B cell (primary cell): ENCODE measurements around the gene ACOXL. TPM values are rescaled to one million over a fixed set of nuclear protein-coding genes. Genes with fewer than 3 reads are reported as not detected.

Experiments
- ATAC-seq: fragments of 200-7000 bp; cut with Tn5 transposase; one replicate; pipeline ENCODE4 v1.10.0; 2021; ENCODE audit warnings: low read depth, mild to moderate bottlenecking, moderate number of reproducible peaks, moderate library complexity
- CTCF ChIA-PET: fragments of 350-600 bp; sonication (Branson Sonifier 250); formaldehyde crosslinking; loops from one replicate; lab custom pipeline; 2021; ENCODE audit warnings: antibody characterized with exemption, inconsistent platforms; lab: Charles Lee
- POLR2A ChIA-PET: fragments of 350-600 bp; sonication (Branson Sonifier 250); formaldehyde crosslinking; loops from one replicate; lab custom pipeline; 2021; ENCODE audit warnings: antibody characterized with exemption; lab: Charles Lee
- DNase-seq: peaks from one replicate; pipeline ENCODE4 v3.0.0; 2013
- H2AFZ ChIP-seq: 2 replicates; pipeline ENCODE4 v1.6.1; 2012; ENCODE audit warnings: mild to moderate bottlenecking, low read depth, low read length; ENCODE audit not compliant: insufficient read depth, poor library complexity, severe bottlenecking
- H3K27ac ChIP-seq, 2 donors: 1 replicate in 1 of 2; 2 replicates in 1 of 2; pipeline ENCODE4 v1.5.1; 2012 to 2013; ENCODE audit warnings: low read length in 2 of 2, mild to moderate bottlenecking in 2 of 2, moderate library complexity in 1 of 2
- H3K27me3 ChIP-seq, 4 experiments: fragments of 200-600 bp in 1 of 4; sonication (generic) in 1 of 4; replicated peaks in 1 of 4; 1 replicate in 2 of 4; 2 replicates in 2 of 4; pipeline versions ENCODE4 v1.6.1 to v1.7.0; 2013 to 2016; ENCODE audit warnings: low read length in 3 of 4, mild to moderate bottlenecking in 2 of 4, mixed read lengths in 1 of 4, moderate library complexity in 1 of 4; ENCODE audit not compliant: insufficient read depth in 4 of 4, control insufficient read depth in 3 of 4; ENCODE audit errors: control extremely low read depth in 1 of 4
- H3K36me3 ChIP-seq, 2 experiments: replicated peaks in 1 of 2; 1 replicate in 1 of 2; 2 replicates in 1 of 2; pipeline versions ENCODE4 v1.6.1 to v1.7.1; 2013; ENCODE audit warnings: low read length in 1 of 2; ENCODE audit not compliant: insufficient read depth in 2 of 2, control insufficient read depth in 1 of 2; ENCODE audit errors: control extremely low read depth in 1 of 2, extremely low read depth in 1 of 2
- H3K4me1 ChIP-seq, 2 donors: fragments of 200-600 bp in 1 of 2; sonication (generic) in 1 of 2; 1 replicate in 1 of 2; 2 replicates in 1 of 2; pipeline versions ENCODE4 v1.5.1 to v1.6.1; 2013 to 2017; ENCODE audit warnings: low read length in 2 of 2; ENCODE audit not compliant: control insufficient read depth in 2 of 2, insufficient read depth in 2 of 2
- H3K4me2 ChIP-seq: replicated peaks from 2 replicates; pipeline ENCODE3; 2012; ENCODE audit warnings: mild to moderate bottlenecking, low read depth, low read length; ENCODE audit not compliant: poor library complexity, severe bottlenecking
- H3K4me3 ChIP-seq, 5 experiments: fragments of 200-600 bp in 1 of 5; sonication (generic) in 1 of 5; 1 replicate in 3 of 5; 2 replicates in 2 of 5; pipeline versions ENCODE4 v1.5.1 to v1.7.0; 2011 to 2016; ENCODE audit warnings: low read length in 4 of 5, mild to moderate bottlenecking in 4 of 5, low read depth in 2 of 5, control low read depth in 1 of 5, moderate library complexity in 1 of 5; ENCODE audit not compliant: insufficient read depth in 1 of 5; ENCODE audit errors: control extremely low read depth in 1 of 5, extremely low read depth in 1 of 5
- H3K79me2 ChIP-seq: fragments of 200-600 bp; sonication (generic); one replicate; pipeline ENCODE4 v1.6.0; 2016; ENCODE audit warnings: low read length; ENCODE audit not compliant: control insufficient read depth, insufficient read depth
- H3K9ac ChIP-seq: fragments of 200-600 bp; sonication (generic); 2 replicates; pipeline ENCODE4 v1.6.1; 2017; ENCODE audit warnings: mild to moderate bottlenecking, low read length, moderate library complexity
- H3K9me3 ChIP-seq, 3 donors: one replicate each; pipeline versions ENCODE4 v1.6.1 to v1.7.1; 2013; ENCODE audit warnings: low read length in 2 of 3; ENCODE audit not compliant: control insufficient read depth in 2 of 3, insufficient read depth in 1 of 3; ENCODE audit errors: control extremely low read depth in 1 of 3
- H4K20me1 ChIP-seq: 2 replicates; pipeline ENCODE4 v1.6.0; 2012; ENCODE audit warnings: mild to moderate bottlenecking, low read length; ENCODE audit not compliant: insufficient read depth, control insufficient read depth, poor library complexity, severe bottlenecking
- H3K27ac Mint-ChIP-seq: one replicate; pipeline ENCODE4 v1.8.0; 2021; ENCODE audit warnings: mixed read lengths
- H3K27me3 Mint-ChIP-seq: one replicate; pipeline ENCODE4 v1.8.0; 2021; ENCODE audit warnings: mixed read lengths
- H3K4me1 Mint-ChIP-seq: one replicate; pipeline ENCODE4 v1.8.0; 2021; ENCODE audit warnings: mixed read lengths
- H3K4me3 Mint-ChIP-seq: one replicate; pipeline ENCODE4 v1.8.0; 2021; ENCODE audit warnings: mixed read lengths
- H3K9me3 Mint-ChIP-seq: one replicate; pipeline ENCODE4 v1.8.0; 2022; ENCODE audit warnings: mixed read lengths; ENCODE audit not compliant: insufficient read depth
- EZH2 ChIP-seq: IDR thresholded peaks from 2 replicates; pipeline ENCODE4 v1.6.1; 2012; ENCODE audit warnings: borderline replicate concordance, low read depth, mild to moderate bottlenecking, moderate library complexity, low read length; ENCODE audit not compliant: insufficient read depth, poor library complexity, severe bottlenecking
- WGBS: methylation state at CpG from one replicate; pipeline ENCODE4 v1.1.5; 2013; ENCODE audit warnings: missing lambda C conversion rate; ENCODE audit not compliant: insufficient coverage; 5-methylcytosine and 5-hydroxymethylcytosine counted together
- intact Hi-C: fragments of 100-400 bp; cut with micrococcal nuclease; formaldehyde crosslinking; loops from one replicate; pipeline ENCODE4 v1.10.0; 2022
- polyA plus RNA-seq: library from polyadenylated mRNA; depleted of rRNA; stranded (reverse); fragments of >200 nt; gene quantifications from 2 replicates; pipeline ENCODE4 v1.2.3, GENCODE V29; 2012
- total RNA-seq, 2 donors: library from RNA; stranded (reverse); fragments of 120-200 nt in 1 of 2; gene quantifications; 1 replicate in 1 of 2; 2 replicates in 1 of 2; pipeline versions ENCODE4 v1.2.3 to v1.2.4, GENCODE V29; 2013 to 2022
- TF ChIP-seq, protein P1 (sequence below): fragments of 200-600 bp; IDR thresholded peaks from one replicate; pipeline ENCODE4 v1.8.0; 2022; ENCODE audit warnings: antibody characterized with exemption, mild to moderate bottlenecking

The ACOXL gene
- total and polyA plus RNA-seq, 2 donors (not counting 1 experiment from before 2014, with no cell fraction given), result 0.06 TPM; not detected in 1

DNA sequence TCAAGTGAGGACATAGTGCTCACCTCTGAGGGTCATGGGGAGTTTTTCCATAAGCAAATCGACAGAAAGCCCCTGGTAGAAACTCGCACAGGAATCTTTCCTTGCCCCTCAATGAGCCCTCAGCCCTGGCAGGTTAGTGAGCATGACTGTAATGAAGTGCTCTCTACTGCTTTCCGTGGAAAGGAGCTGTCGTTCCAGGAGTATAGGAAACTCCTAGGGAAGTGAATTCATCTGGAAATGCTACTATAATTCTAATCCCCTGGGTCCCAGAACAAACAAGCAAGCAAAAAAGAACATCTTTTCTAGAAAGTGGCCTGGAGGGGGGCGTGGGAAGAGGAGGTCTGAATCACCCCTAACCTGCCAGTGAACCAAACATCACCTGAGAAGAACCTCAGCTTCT, 406.5 kb downstream of the ACOXL start:
- peaks cover 66% of the 10 kb centered on the region for H3K79me2 ChIP-seq
- 87% methylated on average over 2 of the region's 5 CpGs for WGBS
- POLR2A ChIA-PET, result no interaction called here

DNA sequence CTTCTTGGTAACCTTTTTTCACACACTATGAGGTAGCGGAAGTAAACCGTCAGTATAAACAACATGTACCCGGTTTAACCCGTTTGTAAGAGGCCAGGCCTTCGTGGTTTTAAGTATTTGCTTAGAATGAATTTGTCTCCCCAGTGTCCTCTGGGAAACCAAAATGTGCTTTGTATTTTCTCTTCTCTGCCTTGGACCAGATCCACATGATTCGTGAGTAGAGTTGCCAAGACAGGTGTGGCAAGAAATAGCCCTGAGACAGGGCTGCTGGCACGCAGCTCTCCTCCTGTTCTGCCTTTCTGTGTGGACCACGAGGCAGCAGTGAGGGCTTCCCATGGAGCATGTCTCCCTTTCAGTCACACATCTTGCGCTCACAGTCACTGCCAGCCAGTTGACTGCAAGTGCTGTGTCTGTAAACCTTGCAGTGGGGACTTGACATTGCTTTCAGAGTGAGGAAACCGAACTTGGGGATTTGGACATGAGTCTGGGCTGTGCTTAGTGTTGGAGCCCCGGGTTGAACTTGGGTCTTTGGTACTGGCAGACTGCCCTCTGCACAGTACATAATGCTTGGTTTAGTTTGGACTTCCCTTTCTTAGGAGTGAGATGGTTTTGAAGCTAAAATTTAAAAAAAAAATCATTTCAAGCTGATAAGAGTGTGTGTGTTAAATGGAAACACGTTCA, 407.4 kb downstream of the ACOXL start:
- Histone ChIP-seq H3K79me2 (peaks cover 56% of the 10 kb centered on the region), H3K9me3 (peaks cover 0 to 3% (median 0%) of the 10 kb centered on the region in 3 donors), H3K9ac (no peak overlapping the region), H4K20me1 (peaks cover 60% of the 10 kb centered on the region), H3K27me3 (no peaks in the 10 kb centered on the region), H3K4me2 (no peak overlapping the region), H2AFZ (no peak overlapping the region), H3K4me1 (no peaks in the 10 kb centered on the region), H3K4me3 (no peak overlapping the region), H3K27ac (no peak overlapping the region), H3K36me3 (peaks cover 0 to 26% of the 10 kb centered on the region in 2 experiments)
- DNase-seq (no peak), ATAC-seq (no peak)
- intact Hi-C loops, result no loop called here
- Mint-ChIP-seq H3K4me1 (peaks cover 6% of the 10 kb centered on the region), H3K9me3 (no peaks in the 10 kb centered on the region), H3K27ac (no peak overlapping the region), H3K27me3 (no peaks in the 10 kb centered on the region), H3K4me3 (no peak overlapping the region)
- WGBS, result 84% methylated on average over 9 of the region's 12 CpGs
- ChIA-PET POLR2A (no interaction called here), CTCF (no interaction called here)
- TF ChIP-seq EZH2, result no peak
- TF ChIP-seq, protein P1, sequence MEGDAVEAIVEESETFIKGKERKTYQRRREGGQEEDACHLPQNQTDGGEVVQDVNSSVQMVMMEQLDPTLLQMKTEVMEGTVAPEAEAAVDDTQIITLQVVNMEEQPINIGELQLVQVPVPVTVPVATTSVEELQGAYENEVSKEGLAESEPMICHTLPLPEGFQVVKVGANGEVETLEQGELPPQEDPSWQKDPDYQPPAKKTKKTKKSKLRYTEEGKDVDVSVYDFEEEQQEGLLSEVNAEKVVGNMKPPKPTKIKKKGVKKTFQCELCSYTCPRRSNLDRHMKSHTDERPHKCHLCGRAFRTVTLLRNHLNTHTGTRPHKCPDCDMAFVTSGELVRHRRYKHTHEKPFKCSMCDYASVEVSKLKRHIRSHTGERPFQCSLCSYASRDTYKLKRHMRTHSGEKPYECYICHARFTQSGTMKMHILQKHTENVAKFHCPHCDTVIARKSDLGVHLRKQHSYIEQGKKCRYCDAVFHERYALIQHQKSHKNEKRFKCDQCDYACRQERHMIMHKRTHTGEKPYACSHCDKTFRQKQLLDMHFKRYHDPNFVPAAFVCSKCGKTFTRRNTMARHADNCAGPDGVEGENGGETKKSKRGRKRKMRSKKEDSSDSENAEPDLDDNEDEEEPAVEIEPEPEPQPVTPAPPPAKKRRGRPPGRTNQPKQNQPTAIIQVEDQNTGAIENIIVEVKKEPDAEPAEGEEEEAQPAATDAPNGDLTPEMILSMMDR, result no peak

More for the DNA sequence above, 406.5 kb downstream of the ACOXL start:
- Histone ChIP-seq H3K9ac (no peak overlapping the region), H3K4me1 (peaks cover 0 to under 1% of the 10 kb centered on the region in 2 donors), H3K9me3 (peaks cover 0 to 3% (median 0%) of the 10 kb centered on the region in 3 donors), H3K36me3 (peaks cover 0 to 26% of the 10 kb centered on the region in 2 experiments), H3K27ac (no peak overlapping the region), H3K4me3 (no peak overlapping the region), H3K4me2 (no peak overlapping the region), H4K20me1 (peaks cover 66% of the 10 kb centered on the region), H2AFZ (no peak overlapping the region), H3K27me3 (no peaks in the 10 kb centered on the region)
- DNase-seq (no peak), ATAC-seq (no peak)
- H3K4me3 Mint-ChIP-seq, result no peak overlapping the region
- H3K27me3 Mint-ChIP-seq, result no peaks in the 10 kb centered on the region
- intact Hi-C loops, result no loop called here
- no peaks in the 10 kb centered on the region for H3K9me3 Mint-ChIP-seq
- H3K27ac Mint-ChIP-seq, result no peak overlapping the region
- CTCF ChIA-PET, result no interaction called here
- H3K4me1 Mint-ChIP-seq, result peaks cover 13% of the 10 kb centered on the region
- TF ChIP-seq, protein P1, result no peak
- TF ChIP-seq EZH2, result no peak
